ENCODE data around the gene CACNA1D.

DNA sequence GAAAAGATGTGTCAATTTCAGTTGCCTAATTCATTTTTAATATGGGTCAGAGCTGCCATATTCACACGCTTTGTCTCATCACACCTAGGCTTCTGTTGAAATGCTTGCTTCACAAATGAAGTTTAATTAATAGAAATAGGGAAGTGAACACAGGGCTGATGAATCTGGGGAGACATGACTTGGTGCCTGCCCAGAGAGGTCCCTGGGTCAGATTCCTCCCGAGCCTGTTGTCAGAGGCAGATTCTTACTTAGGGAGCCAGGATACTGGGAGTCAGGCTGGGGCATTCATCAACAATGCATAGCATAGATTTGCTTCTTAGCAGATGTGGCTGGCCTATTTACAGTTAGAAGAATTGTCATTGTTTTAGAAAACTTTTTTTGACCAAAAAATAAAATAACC is 90.6 kb downstream of the CACNA1D start:
- no peak for TF ChIP-seq CTCF (IDR thresholded peaks at IDR 0.05; ENCODE audit: insufficient read depth, low read length, poor library complexity, severe bottlenecking)
- no peak for TF ChIP-seq EZH2phosphoT487 (conservative IDR thresholded peaks at IDR 0.05; ENCODE audit: low read length)

Measured in SU-DHL-6 (cell line).